Measurements from ENCODE around the gene SLC35A3.

Gene SLC35A3

GRCh38 chr1:99969729-99970621 lies at the start of gene SLC35A3:
SLC35A3 (plus strand) TSS chr1:99969996; CDS start chr1:99993555, 23,559 bp downstream.
- peak within 1 kb of the TSS; percentile 99 to 100 (median 99) for H3K4me3 Mint-ChIP-seq
- peak within 1 kb of the TSS; percentile 87 to 96 (median 91) for H3K27ac Mint-ChIP-seq
- no peak for TF ChIP-seq CTCF (IDR thresholded peaks at IDR 0.05; ENCODE audit: unreplicated experiment in 3 of 3)
- H3K9me3 Mint-ChIP-seq: no peaks in the 10 kb centered on the region
- H3K36me3 Mint-ChIP-seq (ENCODE audit: low read depth): no peaks in the 10 kb centered on the region
- H3K27me3 Mint-ChIP-seq (ENCODE audit: low read depth): no peaks in the 10 kb centered on the region
- peaks cover 16% of the 10 kb centered on the region for H3K4me1 Mint-ChIP-seq

GRCh38 chr1:99934801-99935200 lies 35.0 kb upstream of the SLC35A3 start:
- H3K27ac Mint-ChIP-seq: no peak overlapping the region
- H3K36me3 Mint-ChIP-seq (ENCODE audit: low read depth): no peaks in the 10 kb centered on the region
- no peak overlapping the region for H3K4me3 Mint-ChIP-seq
- no peak for TF ChIP-seq CTCF (IDR thresholded peaks at IDR 0.05; ENCODE audit: unreplicated experiment in 3 of 3)
- no peaks in the 10 kb centered on the region for H3K9me3 Mint-ChIP-seq
- H3K4me1 Mint-ChIP-seq: no peaks in the 10 kb centered on the region
- H3K27me3 Mint-ChIP-seq (ENCODE audit: low read depth): peaks cover 2% of the 10 kb centered on the region

- Mint-ChIP-seq H3K9me3 (no peaks in the 10 kb centered on the region), H3K4me3 (no peak overlapping the region), H3K4me1 (no peaks in the 10 kb centered on the region), H3K36me3 (ENCODE audit: low read depth) (no peaks in the 10 kb centered on the region), H3K27ac (no peak overlapping the region), H3K27me3 (ENCODE audit: low read depth) (peaks cover 3% of the 10 kb centered on the region)
- TF ChIP-seq CTCF (IDR thresholded peaks at IDR 0.05; ENCODE audit: unreplicated experiment in 3 of 3): no peak
These were observed 34.3 kb upstream of the SLC35A3 start for GRCh38 chr1:99935534-99935933.

- H3K27me3 Mint-ChIP-seq (ENCODE audit: low read depth): peaks cover 3% of the 10 kb centered on the region
- no peak for TF ChIP-seq CTCF (IDR thresholded peaks at IDR 0.05; ENCODE audit: unreplicated experiment in 3 of 3)
- H3K4me1 Mint-ChIP-seq: no peaks in the 10 kb centered on the region
- no peaks in the 10 kb centered on the region for H3K36me3 Mint-ChIP-seq (ENCODE audit: low read depth)
- no peak overlapping the region for H3K27ac Mint-ChIP-seq
- no peaks in the 10 kb centered on the region for H3K9me3 Mint-ChIP-seq
- H3K4me3 Mint-ChIP-seq: no peak overlapping the region
These were observed 33.7 kb upstream of the SLC35A3 start for GRCh38 chr1:99936071-99936470.

GRCh38 chr1:99942723-99943122 lies 27.1 kb upstream of the SLC35A3 start:
- Mint-ChIP-seq H3K36me3 (ENCODE audit: low read depth) (no peaks in the 10 kb centered on the region), H3K4me1 (peaks cover 17% of the 10 kb centered on the region), H3K27me3 (ENCODE audit: low read depth) (peaks cover 8% of the 10 kb centered on the region), H3K9me3 (no peaks in the 10 kb centered on the region), H3K4me3 (no peak overlapping the region), H3K27ac (peak overlapping the region; percentile 28 to 92 (median 76))
- TF ChIP-seq CTCF (IDR thresholded peaks at IDR 0.05; ENCODE audit: unreplicated experiment in 3 of 3): no peak
